SK-N-SH treated with all-trans-retinoic acid at 6 μM for 48 hours (cell line): ENCODE measurements around the gene AKAP10.

Experiments
- ATAC-seq: fragments of 200-7000 bp; cut with Tn5 transposase; 3 replicates; pipeline ENCODE4 v1.9.1; 2020; ENCODE audit warnings: mild to moderate bottlenecking, moderate library complexity
- ARNTL ChIP-seq: fragments of 450-650 bp; formaldehyde crosslinking; IDR thresholded peaks from 2 replicates; pipeline ENCODE4 v1.5.0; 2020; ENCODE audit warnings: low read depth, mild to moderate bottlenecking, moderate library complexity, borderline replicate concordance
- CSDC2 ChIP-seq: fragments of 250-450 bp; sonication (Bioruptor Pico); IDR thresholded peaks from 2 replicates; pipeline ENCODE4 v1.5.0; 2020; ENCODE audit warnings: mild to moderate bottlenecking, moderate library complexity
- CSRNP3 ChIP-seq: fragments of 250-450 bp; sonication (Bioruptor Pico); IDR thresholded peaks from 2 replicates; pipeline ENCODE4 v1.5.1; 2021; ENCODE audit warnings: mild to moderate bottlenecking, moderate library complexity
- ESRRG ChIP-seq: fragments of 250-450 bp; sonication (Bioruptor Pico); IDR thresholded peaks from 2 replicates; pipeline ENCODE4 v1.6.1; 2021; ENCODE audit warnings: mild to moderate bottlenecking
- GLIS3 ChIP-seq: fragments of 250-450 bp; sonication (Bioruptor Pico); IDR thresholded peaks from 2 replicates; pipeline ENCODE4 v1.5.0; 2020; ENCODE audit warnings: mild to moderate bottlenecking, moderate library complexity
- ISL1 ChIP-seq: fragments of 250-450 bp; sonication (Bioruptor Pico); IDR thresholded peaks from 2 replicates; pipeline ENCODE4 v2.1.2; 2022; ENCODE audit warnings: mild to moderate bottlenecking, moderate library complexity
- OSR1 ChIP-seq: fragments of 250-450 bp; sonication (Bioruptor Pico); IDR thresholded peaks from 2 replicates; pipeline ENCODE4 v1.8.0; 2022; ENCODE audit warnings: moderate library complexity, mild to moderate bottlenecking, inconsistent platforms
- PATZ1 ChIP-seq: fragments of 250-450 bp; sonication (Bioruptor Pico); IDR thresholded peaks from 2 replicates; pipeline ENCODE4 v1.8.0; 2020; ENCODE audit warnings: mild to moderate bottlenecking, moderate library complexity, borderline replicate concordance
- POU6F1 ChIP-seq: fragments of 250-450 bp; sonication (Bioruptor Pico); IDR thresholded peaks from 2 replicates; pipeline ENCODE4 v1.8.0; 2021; ENCODE audit warnings: low read depth, mild to moderate bottlenecking, moderate library complexity, borderline replicate concordance
- PPARA ChIP-seq: fragments of 250-450 bp; sonication (Bioruptor Pico); IDR thresholded peaks from 2 replicates; pipeline ENCODE4 v1.5.0; 2020; ENCODE audit warnings: mild to moderate bottlenecking, borderline replicate concordance
- RARB ChIP-seq: fragments of 250-450 bp; sonication (Bioruptor Pico); IDR thresholded peaks from 2 replicates; pipeline ENCODE4 v1.8.0; 2021; ENCODE audit warnings: mild to moderate bottlenecking, moderate library complexity
- SNAI2 ChIP-seq: fragments of 250-450 bp; sonication (Bioruptor Pico); IDR thresholded peaks from 2 replicates; pipeline ENCODE4 v1.5.0; 2020; ENCODE audit warnings: mild to moderate bottlenecking, moderate library complexity
- TCF4 ChIP-seq: fragments of 250-450 bp; sonication (Bioruptor Pico); IDR thresholded peaks from 2 replicates; pipeline ENCODE4 v1.8.0; 2021; ENCODE audit warnings: mild to moderate bottlenecking, moderate library complexity, borderline replicate concordance
- TOX ChIP-seq: fragments of 250-450 bp; sonication (Bioruptor Pico); IDR thresholded peaks from 2 replicates; pipeline ENCODE4 v1.8.0; 2021; ENCODE audit warnings: mild to moderate bottlenecking, moderate library complexity, borderline replicate concordance
- ZC3H10 ChIP-seq: fragments of 250-450 bp; sonication (Bioruptor Pico); IDR thresholded peaks from 2 replicates; pipeline ENCODE4 v1.5.1; 2021; ENCODE audit warnings: mild to moderate bottlenecking, moderate library complexity
- ZFP3 ChIP-seq: fragments of 250-450 bp; sonication (Bioruptor Pico); IDR thresholded peaks from 2 replicates; pipeline ENCODE4 v1.5.0; 2020; ENCODE audit warnings: mild to moderate bottlenecking, moderate library complexity
- ZFP30 ChIP-seq: fragments of 450-650 bp; formaldehyde crosslinking; IDR thresholded peaks from 2 replicates; pipeline ENCODE4 v1.5.0; 2022; ENCODE audit warnings: mild to moderate bottlenecking, moderate library complexity
- ZNF565 ChIP-seq: fragments of 450-650 bp; formaldehyde crosslinking; conservative IDR thresholded peaks from 2 replicates; pipeline ENCODE4 v1.5.0; 2020; ENCODE audit warnings: low read depth, mild to moderate bottlenecking, moderate library complexity
- ZNF70 ChIP-seq: fragments of 450-650 bp; formaldehyde crosslinking; IDR thresholded peaks from 2 replicates; pipeline ENCODE4 v1.5.0; 2020; ENCODE audit warnings: mild to moderate bottlenecking, moderate library complexity
- ZNF8 ChIP-seq: fragments of 450-650 bp; formaldehyde crosslinking; IDR thresholded peaks from 2 replicates; pipeline ENCODE4 v1.5.0; 2020; ENCODE audit warnings: mild to moderate bottlenecking, moderate library complexity
- TF ChIP-seq, protein P1 (sequence below): fragments of 250-450 bp; sonication (Bioruptor Pico); IDR thresholded peaks from 2 replicates; pipeline ENCODE4 v1.5.1; 2020; ENCODE audit warnings: low read depth, mild to moderate bottlenecking, moderate library complexity
- TF ChIP-seq, protein P2 (sequence below): fragments of 250-450 bp; sonication (Bioruptor Pico); IDR thresholded peaks from 2 replicates; pipeline ENCODE4 v1.5.0; 2020; ENCODE audit warnings: mild to moderate bottlenecking, moderate library complexity

Gene AKAP10

DNA sequence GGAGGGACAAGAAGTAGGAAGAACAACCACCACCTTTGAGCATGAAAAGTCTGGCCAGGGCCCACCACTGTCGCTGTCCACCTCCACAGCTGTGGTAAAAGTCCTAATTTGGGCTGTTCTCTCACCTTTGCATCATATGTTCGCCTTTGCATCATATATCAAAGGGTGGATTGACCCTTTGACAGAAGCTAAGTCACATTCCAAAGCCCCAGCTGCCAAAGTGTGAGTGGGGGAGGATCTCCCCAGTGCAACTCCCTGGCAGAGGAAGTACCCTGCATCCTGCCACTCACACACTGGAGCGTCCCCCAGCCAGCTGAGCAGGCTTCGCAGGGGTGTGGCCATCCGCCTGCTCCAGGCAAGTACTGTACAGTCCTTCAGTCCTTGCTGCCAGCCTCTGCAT is 18.9 kb upstream of the AKAP10 start:
- TF ChIP-seq CSRNP3 (CRISPR knock-in tag) (no peak), ZC3H10 (CRISPR knock-in tag) (no peak), OSR1 (CRISPR knock-in tag) (no peak), PPARA (CRISPR knock-in tag) (no peak), GLIS3 (CRISPR knock-in tag) (no peak), ZNF565 (no peak), CSDC2 (no peak)
- TF ChIP-seq, protein P1, sequence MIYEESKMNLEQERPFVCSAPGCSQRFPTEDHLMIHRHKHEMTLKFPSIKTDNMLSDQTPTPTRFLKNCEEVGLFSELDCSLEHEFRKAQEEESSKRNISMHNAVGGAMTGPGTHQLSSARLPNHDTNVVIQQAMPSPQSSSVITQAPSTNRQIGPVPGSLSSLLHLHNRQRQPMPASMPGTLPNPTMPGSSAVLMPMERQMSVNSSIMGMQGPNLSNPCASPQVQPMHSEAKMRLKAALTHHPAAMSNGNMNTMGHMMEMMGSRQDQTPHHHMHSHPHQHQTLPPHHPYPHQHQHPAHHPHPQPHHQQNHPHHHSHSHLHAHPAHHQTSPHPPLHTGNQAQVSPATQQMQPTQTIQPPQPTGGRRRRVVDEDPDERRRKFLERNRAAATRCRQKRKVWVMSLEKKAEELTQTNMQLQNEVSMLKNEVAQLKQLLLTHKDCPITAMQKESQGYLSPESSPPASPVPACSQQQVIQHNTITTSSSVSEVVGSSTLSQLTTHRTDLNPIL (CRISPR knock-in tag) = no peak
- TF ChIP-seq, all 23 proteins: peak for 0
- no peak for ATAC-seq

GRCh38 chr17:19996086-19996485 is 18.5 kb upstream of the AKAP10 start:
- no peak for ATAC-seq
- TF ChIP-seq ZFP30 (CRISPR knock-in tag) (no peak), TCF4 (CRISPR knock-in tag) (no peak), SNAI2 (no peak), ARNTL (CRISPR knock-in tag) (no peak), ZNF565 (no peak), ISL1 (CRISPR knock-in tag) (no peak)

DNA sequence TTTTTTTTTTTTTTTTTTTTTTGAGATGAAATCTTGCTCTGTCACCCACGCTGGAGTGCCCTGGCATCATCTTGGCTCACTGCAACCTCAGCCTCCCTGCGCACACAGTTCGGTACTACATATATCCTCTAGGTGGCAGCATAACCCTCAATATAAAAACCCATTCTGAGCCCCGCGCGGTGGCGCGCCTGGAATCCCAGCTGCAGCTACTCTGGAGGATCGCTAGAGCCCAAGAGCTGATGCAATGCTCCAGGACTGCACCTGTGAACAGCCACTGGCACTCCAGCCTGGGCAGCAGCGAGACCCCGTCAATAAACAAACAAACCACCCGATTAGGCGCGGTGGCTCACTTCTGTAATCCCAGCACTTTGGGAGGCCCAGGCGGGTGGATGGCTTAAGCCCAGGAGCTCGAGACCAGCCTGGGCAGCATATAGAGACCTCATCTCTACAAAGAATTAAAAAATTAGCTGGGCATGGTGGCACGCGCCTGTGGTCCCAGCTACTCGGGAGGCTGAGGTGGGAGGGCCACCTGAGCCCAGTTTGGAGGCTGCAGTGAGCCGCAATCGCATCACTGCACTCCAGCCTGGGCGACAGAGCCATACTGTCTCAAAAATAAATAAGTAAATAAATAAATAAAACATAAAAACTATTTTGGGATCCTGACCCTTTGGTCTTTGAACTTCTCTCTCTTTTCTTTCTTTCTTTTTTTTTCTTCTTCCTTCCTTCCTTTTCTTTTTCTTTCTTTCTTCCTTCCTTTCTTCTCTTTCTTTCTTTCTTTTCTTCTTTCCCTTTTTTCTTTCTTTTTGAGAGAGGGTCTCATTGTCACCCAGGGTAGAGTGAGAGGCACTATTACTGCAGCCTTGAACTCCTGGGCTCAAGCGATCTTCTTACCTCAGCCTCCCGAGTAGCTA is 15.4 kb upstream of the AKAP10 start:
- peak; percentile 100 for ATAC-seq
- TF ChIP-seq CSDC2 (no peak), GLIS3 (CRISPR knock-in tag) (no peak), SNAI2 (no peak), POU6F1 (CRISPR knock-in tag) (no peak), TOX (no peak), ZNF8 (no peak)

DNA sequence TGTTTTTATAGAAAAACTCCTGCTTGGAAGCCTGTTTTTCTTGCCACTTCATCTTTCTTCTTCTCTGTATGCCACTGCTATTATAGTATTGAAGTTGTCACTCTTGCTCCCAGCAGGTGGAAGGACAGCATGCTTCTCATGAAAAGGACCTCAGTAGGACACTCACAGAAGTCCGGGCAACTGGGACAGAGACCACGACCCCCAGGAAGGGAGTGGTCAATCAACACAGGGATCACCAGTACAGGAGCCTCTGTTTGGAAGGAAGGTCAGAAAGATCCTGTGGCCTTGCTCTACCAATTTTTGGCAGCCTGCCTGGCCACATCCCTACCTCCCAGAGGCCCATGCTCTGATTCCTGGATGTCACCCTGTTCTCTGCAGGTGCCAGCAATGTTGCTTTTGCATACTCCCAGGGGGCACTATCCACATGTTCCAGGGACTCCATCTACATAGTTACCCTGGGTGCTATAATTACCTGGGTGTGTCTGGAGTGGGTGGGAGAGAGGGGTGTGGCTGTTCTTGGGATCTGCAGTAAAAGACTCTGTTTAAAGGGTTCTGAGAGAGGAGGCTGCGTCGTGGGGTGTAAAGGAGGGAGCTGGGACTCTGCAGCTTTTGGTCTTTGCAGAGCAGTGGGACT is 13.7 kb upstream of the AKAP10 start:
- no peak for TF ChIP-seq CSDC2
- TF ChIP-seq ESRRG (CRISPR knock-in tag) = no peak
- no peak for TF ChIP-seq ZFP30 (CRISPR knock-in tag)
- TF ChIP-seq ZNF8 = no peak
- TF ChIP-seq, protein P1 (CRISPR knock-in tag) = no peak
- TF ChIP-seq ZC3H10 (CRISPR knock-in tag) = no peak
- TF ChIP-seq SNAI2 = no peak
- TF ChIP-seq ZNF70 (CRISPR knock-in tag) = no peak
- TF ChIP-seq PPARA (CRISPR knock-in tag) = no peak
- TF ChIP-seq ZFP3 (CRISPR knock-in tag) = no peak
- no peak for TF ChIP-seq ARNTL (CRISPR knock-in tag)
- no peak for TF ChIP-seq RARB (CRISPR knock-in tag)
- TF ChIP-seq TOX = no peak
- no peak for ATAC-seq

GRCh38 chr17:19987897-19988296 is 10.3 kb upstream of the AKAP10 start:
- no peak for ATAC-seq
- TF ChIP-seq PATZ1 (CRISPR knock-in tag) = no peak
- no peak for TF ChIP-seq GLIS3 (CRISPR knock-in tag)
- TF ChIP-seq RARB (CRISPR knock-in tag) = no peak
- no peak for TF ChIP-seq TCF4 (CRISPR knock-in tag)
- TF ChIP-seq, protein P2, sequence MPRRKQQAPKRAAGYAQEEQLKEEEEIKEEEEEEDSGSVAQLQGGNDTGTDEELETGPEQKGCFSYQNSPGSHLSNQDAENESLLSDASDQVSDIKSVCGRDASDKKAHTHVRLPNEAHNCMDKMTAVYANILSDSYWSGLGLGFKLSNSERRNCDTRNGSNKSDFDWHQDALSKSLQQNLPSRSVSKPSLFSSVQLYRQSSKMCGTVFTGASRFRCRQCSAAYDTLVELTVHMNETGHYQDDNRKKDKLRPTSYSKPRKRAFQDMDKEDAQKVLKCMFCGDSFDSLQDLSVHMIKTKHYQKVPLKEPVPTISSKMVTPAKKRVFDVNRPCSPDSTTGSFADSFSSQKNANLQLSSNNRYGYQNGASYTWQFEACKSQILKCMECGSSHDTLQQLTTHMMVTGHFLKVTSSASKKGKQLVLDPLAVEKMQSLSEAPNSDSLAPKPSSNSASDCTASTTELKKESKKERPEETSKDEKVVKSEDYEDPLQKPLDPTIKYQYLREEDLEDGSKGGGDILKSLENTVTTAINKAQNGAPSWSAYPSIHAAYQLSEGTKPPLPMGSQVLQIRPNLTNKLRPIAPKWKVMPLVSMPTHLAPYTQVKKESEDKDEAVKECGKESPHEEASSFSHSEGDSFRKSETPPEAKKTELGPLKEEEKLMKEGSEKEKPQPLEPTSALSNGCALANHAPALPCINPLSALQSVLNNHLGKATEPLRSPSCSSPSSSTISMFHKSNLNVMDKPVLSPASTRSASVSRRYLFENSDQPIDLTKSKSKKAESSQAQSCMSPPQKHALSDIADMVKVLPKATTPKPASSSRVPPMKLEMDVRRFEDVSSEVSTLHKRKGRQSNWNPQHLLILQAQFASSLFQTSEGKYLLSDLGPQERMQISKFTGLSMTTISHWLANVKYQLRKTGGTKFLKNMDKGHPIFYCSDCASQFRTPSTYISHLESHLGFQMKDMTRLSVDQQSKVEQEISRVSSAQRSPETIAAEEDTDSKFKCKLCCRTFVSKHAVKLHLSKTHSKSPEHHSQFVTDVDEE (CRISPR knock-in tag) = no peak
- TF ChIP-seq OSR1 (CRISPR knock-in tag) = no peak
